Neural progenitor cell (in vitro differentiated cells): Measurements from ENCODE around the gene NUP107.

Experiments
- CTCF ChIP-seq: fragments of 200-600 bp; sonication (generic); IDR thresholded peaks from 2 replicates; pipeline ENCODE4 v1.5.1; 2017; ENCODE audit warnings: antibody characterized with exemption, mild to moderate bottlenecking
- EZH2 ChIP-seq: fragments of 200-600 bp; sonication (generic); IDR thresholded peaks from 2 replicates; pipeline ENCODE4 v1.6.1; 2017; ENCODE audit warnings: antibody characterized with exemption, mild to moderate bottlenecking, moderate library complexity
- EZH2phosphoT487 ChIP-seq: fragments of 200-600 bp; sonication (generic); IDR thresholded peaks from 2 replicates; pipeline ENCODE4 v1.6.1; 2017; ENCODE audit warnings: antibody characterized with exemption

- TF ChIP-seq CTCF (no peak), EZH2phosphoT487 (no peak), EZH2 (no peak)
Measured at GRCh38 chr12:68646484-68646883, 40.3 kb upstream of the NUP107 start.
